Activated CD4-positive, alpha-beta T cell treated with anti-CD3 and anti-CD28 coated beads, Interleukin-2, amount 50 U/mL, for 1 hour (primary cell): Measurements from ENCODE around the gene ITIH1.

ENCODE experiments used
- DNase-seq: peaks from one replicate; pipeline ENCODE4 v3.0.0-alpha.2; 2020

The ITIH1 gene

GRCh38 chr3:52791366-52791765 lies 14.0 kb downstream of the ITIH1 start:
- DNase-seq = no peak

GRCh38 chr3:52791928-52792327 lies 14.5 kb downstream of the ITIH1 start:
- no peak for DNase-seq

- no peak for DNase-seq
These were observed 15.0 kb downstream of the ITIH1 start for GRCh38 chr3:52792413-52792812.

DNA sequence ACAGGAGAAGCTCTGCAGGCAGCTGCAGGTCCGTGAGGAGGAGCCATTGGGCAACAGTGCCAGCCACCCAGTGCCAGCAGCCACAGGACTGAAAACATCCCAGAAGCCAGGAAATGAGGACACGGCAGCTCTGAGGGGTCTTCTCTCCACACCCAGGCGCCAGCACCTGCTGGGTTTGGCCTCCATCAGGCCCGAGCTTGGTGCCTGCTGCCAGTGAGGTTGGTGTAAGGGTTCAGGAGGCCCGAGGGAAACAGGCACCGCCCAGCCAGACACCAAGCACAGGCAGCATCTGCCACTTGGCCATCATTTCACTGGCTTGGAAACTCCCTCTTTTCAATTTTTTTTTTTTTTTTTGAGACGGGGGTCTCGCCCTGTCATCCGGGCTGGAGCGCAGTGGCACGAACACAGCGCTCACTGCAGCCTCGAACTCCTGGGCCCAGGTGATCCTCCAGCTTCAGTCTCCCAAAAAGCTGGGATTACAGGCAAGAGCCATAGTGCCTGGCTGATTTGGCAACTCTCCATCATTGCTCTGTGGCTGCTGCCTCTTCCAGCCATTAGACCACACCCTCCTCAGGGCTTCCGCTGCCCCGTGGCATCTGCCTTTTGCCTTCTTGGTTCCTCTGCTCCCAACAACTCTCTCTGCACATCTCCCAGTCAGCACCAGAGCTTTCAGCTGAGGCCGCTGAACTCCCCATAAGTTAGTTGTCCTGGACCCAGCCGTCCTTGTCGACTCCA lies 15.7 kb downstream of the ITIH1 start:
- no peak for DNase-seq

DNA sequence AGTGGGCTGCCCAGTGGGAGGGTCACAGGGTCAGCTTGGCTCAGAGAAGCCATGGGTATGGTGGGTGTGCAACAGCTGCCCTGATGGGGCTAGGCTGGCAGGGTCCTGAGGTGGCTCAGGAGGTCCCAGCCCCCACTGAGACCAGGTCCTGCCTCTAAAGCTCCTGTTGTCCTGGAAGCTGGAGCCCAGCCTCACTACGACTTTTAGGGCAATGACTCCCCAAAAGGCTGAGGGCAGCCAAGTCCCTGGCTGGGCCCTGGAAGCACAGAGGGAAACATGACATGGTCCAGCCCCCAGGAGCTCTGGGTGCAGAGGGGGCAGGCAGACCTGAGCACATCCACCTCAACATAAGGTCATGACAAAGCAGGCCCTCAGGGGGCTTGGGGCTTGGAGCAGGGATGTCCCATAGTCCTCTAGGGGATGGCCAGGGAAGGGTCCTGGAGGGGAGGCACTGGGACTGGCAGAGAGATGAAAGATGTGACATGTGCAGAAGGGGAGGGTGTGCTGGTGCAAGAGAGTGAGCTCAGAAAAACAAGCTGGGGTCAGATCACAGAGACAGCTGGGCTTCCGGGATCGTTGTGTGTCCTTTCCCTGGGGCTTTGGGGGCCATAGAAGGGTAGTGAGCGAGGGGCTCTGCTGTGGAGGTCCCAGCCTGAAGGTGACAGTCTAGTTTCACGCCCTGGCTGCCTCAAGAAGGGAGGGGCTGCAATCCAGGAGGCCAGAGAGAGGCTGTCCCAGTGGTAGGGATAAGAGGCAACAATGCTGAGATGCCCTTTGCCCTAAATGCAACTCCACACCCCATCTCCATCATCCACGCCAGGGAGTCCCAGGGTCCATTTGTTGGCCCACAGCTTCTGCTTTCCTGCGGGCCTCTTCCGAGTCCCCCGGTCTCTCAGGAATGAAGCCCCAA lies 16.6 kb downstream of the ITIH1 start:
- no peak for DNase-seq

DNA sequence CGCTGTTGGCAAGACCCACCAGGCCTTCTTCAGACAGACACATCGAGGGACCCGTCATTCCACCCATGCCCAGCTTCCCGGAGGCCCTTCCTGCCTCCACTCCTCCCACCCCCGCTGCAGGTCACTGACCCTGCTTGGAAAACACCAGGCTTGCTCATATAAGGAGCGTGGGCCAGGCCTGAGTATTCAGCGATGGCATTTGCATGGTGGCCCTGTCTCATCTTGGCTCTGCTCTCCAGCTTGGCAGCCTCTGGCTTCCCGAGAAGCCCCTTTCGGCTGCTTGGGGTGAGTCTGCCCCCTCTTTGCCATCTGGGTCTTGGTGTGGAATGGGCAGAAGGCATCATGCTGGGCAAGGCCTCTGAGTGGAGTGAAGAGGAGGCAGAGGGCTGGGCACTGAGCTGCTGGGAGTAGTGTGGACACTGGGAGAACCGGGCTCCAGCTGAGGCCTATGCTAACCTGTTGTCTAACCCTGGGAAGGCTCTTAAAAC lies 17.3 kb downstream of the ITIH1 start, which contains the start of gene ITIH3:
ITIH3 (plus strand) TSS at position 185 of the 488 bp plus-strand sequence; CDS start at position 193, 8 bp downstream.
- DNase-seq = no peak

DNA sequence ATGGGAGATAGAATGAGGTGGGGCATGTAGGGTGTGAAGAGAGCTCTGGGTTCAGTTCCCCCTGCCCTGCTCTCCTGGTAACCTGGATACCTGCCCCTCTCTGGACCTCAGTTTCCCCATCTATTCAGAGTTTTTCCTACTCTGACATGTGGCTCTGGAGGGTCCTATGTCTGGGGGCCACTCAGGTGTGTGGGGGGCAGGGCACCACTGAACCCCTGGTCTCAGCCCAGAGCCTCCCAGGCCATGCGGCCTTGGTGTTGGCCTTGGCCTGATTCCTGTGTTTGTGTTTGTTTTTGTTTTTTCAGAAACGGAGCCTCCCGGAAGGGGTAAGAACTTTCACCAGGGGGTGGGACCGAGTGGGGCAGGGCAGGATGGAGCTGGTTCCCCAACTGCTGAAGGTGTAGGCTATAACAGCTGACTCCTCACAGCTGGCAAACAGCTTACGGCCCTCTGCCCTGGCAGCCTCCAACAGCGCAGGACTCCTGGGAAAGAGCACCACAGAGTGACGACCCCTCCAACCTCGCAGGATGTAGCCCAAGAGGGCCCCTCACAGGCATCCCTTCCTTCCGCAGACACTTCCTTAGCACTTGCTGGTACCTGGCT lies 18.0 kb downstream of the ITIH1 start:
- DNase-seq = no peak

GRCh38 chr3:52796411-52796810 lies 19.0 kb downstream of the ITIH1 start:
- DNase-seq = no peak

DNA sequence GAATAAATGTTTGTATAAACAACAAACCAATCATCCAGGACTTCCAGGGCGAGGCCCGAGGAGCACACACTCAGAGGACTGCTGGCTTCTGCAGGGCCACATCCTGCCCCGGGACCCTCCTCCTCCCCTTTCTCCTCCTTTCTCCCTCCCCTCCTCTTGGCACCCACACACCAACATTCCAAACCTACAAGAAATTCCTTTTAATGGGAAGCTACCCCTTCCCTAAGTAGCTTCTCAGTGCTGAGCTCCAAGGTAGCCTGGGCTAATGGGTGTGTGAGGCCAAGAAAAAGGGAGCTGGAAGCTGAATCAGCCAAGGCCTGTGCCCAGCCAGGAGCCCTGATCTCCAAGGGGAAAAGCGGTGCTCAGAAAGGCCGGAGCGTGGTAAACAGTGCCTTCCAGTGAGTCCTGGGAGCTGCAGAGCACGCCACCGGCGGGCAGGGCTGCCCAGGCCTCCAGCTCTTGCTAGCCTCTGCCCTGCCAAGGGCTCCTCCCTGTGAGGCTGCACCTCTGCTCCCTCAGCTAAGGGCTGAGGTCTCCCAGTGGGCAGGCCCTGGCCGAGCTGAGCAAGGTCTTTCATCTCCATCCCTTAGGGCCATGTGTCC lies 21.1 kb downstream of the ITIH1 start:
- no peak for DNase-seq

DNA sequence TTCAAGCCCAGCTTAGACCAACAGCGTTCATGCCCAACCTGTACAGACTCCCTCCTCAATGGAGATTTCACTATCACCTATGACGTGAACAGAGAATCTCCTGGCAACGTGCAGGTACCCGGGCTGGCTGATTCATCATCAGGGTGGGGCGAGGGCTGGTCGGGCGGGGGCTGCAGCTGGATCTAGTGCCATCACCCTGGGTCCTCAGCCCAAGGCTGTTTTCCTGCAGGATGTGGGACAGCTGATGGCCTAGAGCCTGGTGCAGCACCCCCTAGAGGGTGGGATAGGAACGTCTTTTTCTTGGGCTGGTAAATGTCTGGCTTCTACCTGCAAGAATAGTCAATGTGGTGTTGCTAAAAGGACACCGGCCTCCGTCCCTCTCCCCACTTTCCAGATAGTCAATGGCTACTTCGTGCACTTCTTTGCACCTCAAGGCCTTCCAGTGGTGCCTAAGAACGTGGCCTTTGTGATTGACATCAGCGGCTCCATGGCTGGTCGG lies 21.6 kb downstream of the ITIH1 start:
- DNase-seq = no peak

DNA sequence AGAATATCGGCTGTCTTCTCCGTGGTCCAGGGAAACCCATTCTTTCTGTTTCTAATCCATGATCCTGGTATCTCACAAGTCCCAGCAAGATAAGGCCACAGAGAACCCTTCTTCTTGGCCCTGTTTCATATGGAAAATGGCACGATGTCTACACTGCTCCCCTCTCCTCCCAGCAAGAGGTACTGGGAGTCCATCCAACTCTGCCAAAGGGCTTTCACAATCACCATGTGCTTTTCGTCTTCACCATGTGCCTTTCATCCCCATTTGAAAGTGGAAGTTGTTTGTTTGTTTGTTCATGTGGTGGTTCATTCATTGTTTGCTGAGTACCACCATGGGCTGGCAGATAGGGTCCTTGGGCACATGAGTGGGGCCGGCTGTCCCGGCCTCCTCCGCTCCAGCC lies 22.7 kb downstream of the ITIH1 start:
- no peak for DNase-seq

DNA sequence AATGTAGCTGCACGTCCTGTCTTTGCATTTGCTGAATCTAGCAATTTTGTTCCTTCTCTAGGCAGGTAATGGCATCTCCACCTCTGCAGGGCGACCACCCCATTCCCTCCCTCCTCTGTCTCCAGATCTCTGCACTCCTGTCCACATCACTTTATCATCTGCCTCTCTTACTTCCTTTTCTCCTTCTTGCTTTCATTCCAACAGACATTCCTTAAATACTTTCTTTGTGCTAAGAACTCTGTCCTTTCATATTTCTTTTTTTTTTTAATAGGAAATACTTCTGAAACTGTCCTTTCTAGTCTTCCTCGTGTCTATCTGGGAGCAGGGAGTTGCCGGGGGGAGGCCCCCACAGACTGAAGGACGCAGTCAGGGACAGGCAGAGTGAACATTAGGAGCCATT lies 24.4 kb downstream of the ITIH1 start:
- no peak for DNase-seq

- no peak for DNase-seq
These were observed 28.1 kb downstream of the ITIH1 start for GRCh38 chr3:52805270-52806039.

DNA sequence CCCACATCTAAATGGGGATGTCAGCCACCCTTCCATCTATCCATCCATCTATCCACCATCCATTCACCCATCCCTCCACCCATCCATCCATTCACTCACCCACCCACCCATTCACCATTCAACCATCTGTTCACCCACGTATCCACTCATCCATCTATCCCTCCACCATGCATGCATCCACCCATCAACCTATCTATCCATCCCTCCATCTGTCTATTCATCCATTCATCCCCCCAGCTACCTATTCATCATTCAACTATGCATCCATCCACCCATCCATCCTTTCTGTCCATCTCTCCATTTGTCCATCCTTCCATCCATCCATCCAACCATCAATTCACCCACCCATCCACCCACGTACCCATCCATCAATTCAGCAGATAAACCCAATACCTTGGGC lies 31.8 kb downstream of the ITIH1 start:
- no peak for DNase-seq

DNA sequence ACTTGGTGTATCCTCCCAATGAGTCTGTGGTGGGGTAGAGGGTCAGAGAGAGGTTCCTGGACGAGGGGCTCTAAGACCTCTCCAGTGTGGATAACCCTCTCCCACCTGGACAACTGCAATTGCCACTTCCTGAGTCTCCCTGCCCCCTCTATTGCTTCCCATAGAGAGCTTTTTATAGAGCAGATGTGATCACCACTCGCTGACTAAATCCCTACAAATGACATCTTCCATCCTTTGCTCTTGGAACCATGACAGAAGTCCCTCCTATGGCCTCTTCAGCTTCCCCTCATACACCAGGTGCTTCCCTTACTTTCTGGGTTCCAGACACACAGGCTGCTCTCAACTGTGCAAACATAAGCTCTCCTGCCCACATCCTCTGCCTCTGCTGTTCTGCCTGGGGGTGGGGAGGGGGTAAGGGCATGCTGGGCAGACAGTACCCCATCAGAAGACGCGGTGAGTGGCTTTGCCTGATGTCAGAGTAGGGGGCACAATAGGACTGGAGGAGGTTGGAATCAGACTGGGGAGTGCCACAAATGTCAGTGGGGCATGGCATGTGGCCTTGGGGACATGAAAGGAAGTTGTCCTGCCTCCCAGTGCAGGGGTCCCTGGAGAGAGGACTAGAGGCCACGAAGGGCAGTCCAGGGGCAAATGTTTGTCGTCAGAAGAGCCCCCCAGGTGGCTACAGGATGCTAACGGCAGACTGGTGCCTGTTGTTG lies 32.4 kb downstream of the ITIH1 start:
- no peak for DNase-seq

- DNase-seq = no peak
These were observed 33.5 kb downstream of the ITIH1 start for GRCh38 chr3:52810923-52811322.

DNA sequence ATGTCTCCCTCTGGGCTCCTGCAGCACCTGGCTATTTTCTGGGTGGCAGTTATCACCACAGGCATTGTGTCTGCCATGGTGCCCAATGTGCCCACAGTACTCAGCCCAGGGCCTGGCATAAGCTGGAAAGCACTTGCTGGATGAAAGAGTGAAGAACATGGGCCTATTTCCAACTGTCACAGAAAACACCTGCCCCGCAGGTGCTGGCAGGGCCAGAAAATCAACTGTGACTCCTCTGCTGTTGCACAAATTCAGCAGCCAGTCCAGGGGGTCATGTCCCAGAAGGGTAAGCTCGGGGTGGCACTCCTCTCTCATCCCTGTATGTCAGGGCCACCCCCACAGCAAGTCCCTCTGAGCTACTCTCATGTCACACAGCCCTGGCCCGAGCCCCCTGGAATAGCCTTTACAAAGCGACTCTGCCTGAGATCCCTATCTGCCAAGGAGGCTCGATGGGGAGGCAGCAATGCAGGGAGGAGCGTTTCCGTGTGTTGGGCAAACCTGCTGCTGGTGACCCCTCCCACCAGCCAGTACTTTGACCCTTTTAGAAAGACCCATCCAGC lies 34.1 kb downstream of the ITIH1 start:
- DNase-seq = no peak

GRCh38 chr3:52813810-52814209 lies 36.4 kb downstream of the ITIH1 start:
- no peak for DNase-seq

GRCh38 chr3:52816199-52816598 lies 38.8 kb downstream of the ITIH1 start:
- DNase-seq = no peak

DNA sequence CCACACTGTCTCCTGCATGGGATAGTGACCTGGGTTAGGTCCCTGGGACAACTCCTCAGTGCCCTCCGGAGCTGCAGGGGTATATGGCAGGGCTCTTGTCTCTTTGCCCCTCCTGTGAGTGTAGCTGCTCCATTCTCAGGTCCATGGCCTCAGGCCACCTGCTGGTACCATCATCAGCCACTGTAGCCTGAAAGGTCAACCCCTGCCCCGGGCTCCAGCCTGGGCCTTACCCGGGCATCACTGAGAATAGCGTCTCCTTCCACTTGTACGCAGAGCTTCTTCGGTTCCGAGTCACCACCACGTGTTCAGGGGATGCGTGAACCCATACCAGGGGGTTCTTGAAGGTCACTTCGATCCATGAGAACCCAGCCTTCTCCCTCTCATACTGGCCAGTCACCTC lies 39.3 kb downstream of the ITIH1 start:
- DNase-seq = no peak

DNA sequence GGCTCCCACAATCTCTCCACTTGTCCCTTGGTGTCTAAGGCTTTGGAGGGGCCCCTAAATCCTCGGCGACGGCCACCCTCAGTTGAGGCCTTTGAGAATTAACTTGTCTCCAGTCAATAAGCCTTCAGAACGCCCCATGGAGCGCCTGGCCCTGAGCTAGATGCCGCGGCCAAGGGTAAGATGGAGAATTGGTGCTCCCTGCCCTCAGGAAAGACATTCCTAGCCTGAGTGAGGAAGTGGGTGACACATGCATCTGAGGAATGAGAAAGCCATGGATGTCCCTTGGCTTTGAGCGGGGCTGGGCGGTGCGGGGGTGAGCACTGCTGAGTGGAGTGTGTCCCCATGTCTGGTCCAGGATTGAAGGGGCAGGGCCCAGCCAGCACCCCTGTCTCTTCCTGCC lies 39.8 kb downstream of the ITIH1 start:
- no peak for DNase-seq
